Activated T-helper 1 cell treated with anti-CD3 and anti-CD28 coated beads, Interleukin-2, amount 50 U/mL, for 16 hours (primary cell): ENCODE data around the gene FAM181A.

Experiments used
- DNase-seq, 2 donors: peaks; one replicate each; pipeline ENCODE4 v3.0.0-alpha.2; 2020; ENCODE audit warnings: low read depth in 1 of 2, low spot score in 1 of 2

Gene FAM181A

DNA sequence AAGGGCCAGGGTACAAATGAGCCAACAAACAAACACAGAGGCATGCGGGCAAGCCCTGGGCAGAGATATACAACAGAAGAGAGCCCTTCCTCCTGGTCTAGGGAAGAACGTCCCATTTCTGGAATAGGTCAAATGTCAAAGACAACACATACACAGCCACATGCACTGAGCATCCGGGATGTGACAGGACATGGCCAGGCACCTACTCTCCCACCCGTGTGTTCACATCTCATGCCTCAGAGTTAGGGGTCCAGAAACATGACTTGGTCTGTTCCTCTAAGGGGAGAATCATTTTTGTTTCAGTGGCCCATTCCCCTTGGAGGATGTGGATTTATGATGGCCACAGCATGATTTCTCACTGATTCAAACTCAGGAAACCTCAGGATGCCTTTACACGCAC, 50.0 kb downstream of the FAM181A start:
- no peak for DNase-seq

DNA sequence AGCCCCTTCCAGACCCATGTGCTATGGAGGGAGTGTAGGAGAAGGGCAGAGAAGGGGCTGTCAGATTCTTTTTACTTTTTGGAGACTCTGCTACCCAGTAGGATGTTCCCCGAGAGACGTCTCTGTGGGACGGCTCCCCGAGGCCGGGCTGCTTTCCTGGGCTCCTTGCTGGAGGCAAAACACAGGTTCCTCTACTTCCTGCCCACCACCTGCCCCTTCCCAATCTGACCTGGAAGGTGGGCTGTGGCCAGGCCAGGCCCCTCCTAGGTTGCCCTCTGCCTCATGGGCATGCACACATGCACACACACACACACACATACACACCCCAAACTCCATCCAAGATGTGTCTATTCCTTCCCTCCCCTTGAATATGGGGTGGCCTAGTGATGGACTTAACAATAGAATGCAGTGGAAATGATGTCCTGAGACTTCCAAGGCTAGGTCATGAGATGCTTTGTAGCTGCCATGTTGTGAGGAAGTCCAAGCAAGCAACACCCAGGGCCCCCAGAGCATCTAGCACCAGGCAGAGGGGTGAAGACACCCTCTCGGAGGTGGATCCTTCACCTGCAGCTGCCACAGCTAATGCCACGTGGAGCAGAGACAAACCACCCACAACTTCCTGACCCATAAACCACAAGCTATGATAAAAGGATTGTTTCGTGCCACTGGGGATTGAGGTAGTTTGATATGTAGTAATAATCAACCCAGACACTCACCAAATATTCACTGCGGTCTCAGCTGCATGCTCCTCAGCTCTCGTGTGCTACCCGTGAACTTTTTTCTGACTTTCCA, 50.8 kb downstream of the FAM181A start:
- peak; percentile 45 to 71 for DNase-seq

GRCh38 chr14:93978735-93979134, 51.6 kb downstream of the FAM181A start:
- DNase-seq = no peak
